Measurements from ENCODE around the gene MRPS16.

Gene MRPS16

GRCh38 chr10:73233883-73234282 is 18.6 kb downstream of the MRPS16 start:
- no peak overlapping the region for H3K27ac ChIP-seq (replicated peaks)
- DNase-seq (ENCODE audit: low read depth in 1 of 2, low spot score in 1 of 2) = no peak
- H3K4me3 ChIP-seq (replicated peaks; ENCODE audit: insufficient read depth, low read length) = no peak overlapping the region
- TF ChIP-seq REST (IDR thresholded peaks at IDR 0.05; ENCODE audit: insufficient replicate concordance, low read depth) (no peak), CTCF (IDR thresholded peaks at IDR 0.05; ENCODE audit: insufficient read depth, low read length) (no peak), POLR2AphosphoS5 (IDR thresholded peaks at IDR 0.05; ENCODE audit: low read depth) (no peak), SPI1 (IDR thresholded peaks at IDR 0.05; ENCODE audit: borderline replicate concordance, low read depth) (no peak), GABPA (IDR thresholded peaks at IDR 0.05; ENCODE audit: low read depth) (no peak)
- no peaks in the 10 kb centered on the region for H3K27me3 ChIP-seq (ENCODE audit: insufficient read depth, poor library complexity, severe bottlenecking)

GRCh38 chr10:73232887-73233286 is 19.6 kb downstream of the MRPS16 start:
- H3K27ac ChIP-seq (replicated peaks) = no peak overlapping the region
- no peak for DNase-seq (ENCODE audit: low read depth in 1 of 2, low spot score in 1 of 2)
- H3K27me3 ChIP-seq (ENCODE audit: insufficient read depth, poor library complexity, severe bottlenecking) = no peaks in the 10 kb centered on the region

GRCh38 chr10:73229567-73229966 is 22.9 kb downstream of the MRPS16 start:
- peak overlapping the region; percentile 6 for H3K27ac ChIP-seq (replicated peaks)
- H3K27me3 ChIP-seq (ENCODE audit: insufficient read depth, poor library complexity, severe bottlenecking) = no peaks in the 10 kb centered on the region
- H3K4me3 ChIP-seq (replicated peaks; ENCODE audit: insufficient read depth, low read length) = no peak overlapping the region
- TF ChIP-seq SPI1 (IDR thresholded peaks at IDR 0.05; ENCODE audit: borderline replicate concordance, low read depth) (no peak), REST (IDR thresholded peaks at IDR 0.05; ENCODE audit: insufficient replicate concordance, low read depth) (no peak), CTCF (IDR thresholded peaks at IDR 0.05; ENCODE audit: insufficient read depth, low read length) (no peak), GABPA (IDR thresholded peaks at IDR 0.05; ENCODE audit: low read depth) (no peak), POLR2AphosphoS5 (IDR thresholded peaks at IDR 0.05; ENCODE audit: low read depth) (no peak)
- DNase-seq (ENCODE audit: low read depth in 1 of 2, low spot score in 1 of 2) = peak in 1 of 2 experiments; percentile 36

More at GRCh38 chr10:73232887-73233286, 19.6 kb downstream of the MRPS16 start:
- TF ChIP-seq REST (IDR thresholded peaks at IDR 0.05; ENCODE audit: insufficient replicate concordance, low read depth) (no peak), SPI1 (IDR thresholded peaks at IDR 0.05; ENCODE audit: borderline replicate concordance, low read depth) (no peak), GABPA (IDR thresholded peaks at IDR 0.05; ENCODE audit: low read depth) (no peak), POLR2AphosphoS5 (IDR thresholded peaks at IDR 0.05; ENCODE audit: low read depth) (no peak), CTCF (IDR thresholded peaks at IDR 0.05; ENCODE audit: insufficient read depth, low read length) (no peak)
- no peak overlapping the region for H3K4me3 ChIP-seq (replicated peaks; ENCODE audit: insufficient read depth, low read length)

All from HL-60 (cell line).